ENCODE results near the gene ADGRB3.
"Not testable (repeated sequence)": the region's sequence is repeated elsewhere in the genome, so short reads cannot be mapped to it uniquely, and the experiment has no call there.

- TF ChIP-seq FOXP2 (optimal IDR thresholded peaks at IDR 0.05; ENCODE audit: control extremely low read depth, extremely low read length, insufficient read depth); EZH2 (IDR thresholded peaks at IDR 0.05): not testable (repeated sequence)
These were observed 653.1 kb downstream of the ADGRB3 start for GRCh38 chr6:69288198-69288597.

Measured in SK-N-MC (cell line).